Suppressor macrophage treated with lipopolysaccharide for 4 hours (primary cell): ENCODE results near the gene RADIL.
A peak's percentile ranks its signal among the peaks of the same experiment; 100 is the strongest.

Experiments
- DNase-seq: peaks from one replicate; pipeline ENCODE4 v3.0.0-alpha.2; 2020

RADIL gene

DNA sequence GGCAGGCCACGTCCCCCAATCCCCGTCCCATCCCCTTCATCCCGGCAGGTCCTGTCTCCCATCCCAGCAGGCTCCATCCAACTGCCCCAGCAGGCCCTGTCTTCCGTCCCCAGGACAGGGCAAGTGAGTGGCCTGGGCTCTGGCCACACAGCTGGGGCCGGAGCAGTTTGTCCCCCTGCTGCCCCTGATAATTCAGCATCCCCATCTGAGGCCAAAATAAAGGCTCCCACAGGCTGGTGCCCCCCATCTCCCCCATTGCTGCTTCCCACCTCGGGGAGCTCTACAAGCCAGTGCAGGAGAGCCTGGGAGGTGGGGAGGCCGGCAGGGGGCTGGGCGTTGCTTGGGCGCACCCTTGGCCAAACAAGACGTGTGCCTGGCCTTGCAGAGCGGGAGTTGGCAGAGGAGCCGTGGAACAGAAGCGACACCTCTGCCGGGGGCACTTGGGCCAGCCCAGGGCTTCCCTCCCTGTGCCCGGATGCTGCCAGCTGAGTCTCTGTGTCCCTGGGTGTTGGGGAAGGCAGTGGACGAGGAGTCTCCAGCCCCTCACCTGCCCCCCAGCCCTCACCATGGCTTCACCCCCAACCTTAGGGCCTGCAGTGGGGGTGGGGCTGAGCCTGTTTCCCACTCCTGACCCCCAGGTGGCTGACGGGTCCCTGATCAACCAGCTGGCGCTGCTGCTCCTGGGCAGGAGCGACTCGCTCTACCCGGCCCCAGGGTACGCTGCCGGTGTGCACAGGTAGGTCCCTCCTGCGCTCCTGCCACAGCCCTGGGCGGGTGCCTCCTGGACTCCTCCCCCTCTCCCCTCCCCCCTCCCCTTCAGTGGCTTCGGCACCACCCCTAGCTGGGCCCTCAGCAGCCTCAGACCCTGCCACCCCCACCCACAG, 94.1 kb downstream of the RADIL start:
- DNase-seq = no peak

- no peak for DNase-seq
Measured at GRCh38 chr7:4788627-4789189, 94.8 kb downstream of the RADIL start.

- DNase-seq = no peak
Measured at GRCh38 chr7:4787947-4788626, 95.4 kb downstream of the RADIL start.

- DNase-seq = no peak
Measured at GRCh38 chr7:4787541-4787940, 96.0 kb downstream of the RADIL start.

GRCh38 chr7:4786015-4786414, 97.5 kb downstream of the RADIL start:
- no peak for DNase-seq

- DNase-seq = no peak
Measured at GRCh38 chr7:4785371-4785770, 98.1 kb downstream of the RADIL start.

GRCh38 chr7:4784799-4785198, 98.7 kb downstream of the RADIL start:
- DNase-seq = no peak

- no peak for DNase-seq
Measured at GRCh38 chr7:4783762-4784351, 99.7 kb downstream of the RADIL start.

DNA sequence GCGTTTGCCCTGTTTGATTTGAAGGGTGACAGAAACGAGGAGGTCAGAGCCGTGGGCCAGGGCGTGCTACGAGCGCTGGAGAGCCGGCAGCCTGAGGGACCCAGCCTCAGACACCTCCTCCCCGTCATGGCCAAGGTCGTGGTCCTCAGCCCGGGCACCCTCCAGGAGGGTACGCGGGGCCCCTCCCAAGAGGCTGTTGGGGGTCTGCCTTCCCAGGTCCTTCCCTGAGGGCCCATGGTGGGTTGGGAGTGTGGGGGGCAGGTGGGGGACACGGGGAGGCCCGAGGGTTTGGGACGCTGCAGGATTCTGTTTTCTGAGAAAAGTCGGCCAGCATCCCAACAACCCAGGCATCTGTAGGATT, 100.2 kb downstream of the RADIL start:
- DNase-seq = no peak

DNA sequence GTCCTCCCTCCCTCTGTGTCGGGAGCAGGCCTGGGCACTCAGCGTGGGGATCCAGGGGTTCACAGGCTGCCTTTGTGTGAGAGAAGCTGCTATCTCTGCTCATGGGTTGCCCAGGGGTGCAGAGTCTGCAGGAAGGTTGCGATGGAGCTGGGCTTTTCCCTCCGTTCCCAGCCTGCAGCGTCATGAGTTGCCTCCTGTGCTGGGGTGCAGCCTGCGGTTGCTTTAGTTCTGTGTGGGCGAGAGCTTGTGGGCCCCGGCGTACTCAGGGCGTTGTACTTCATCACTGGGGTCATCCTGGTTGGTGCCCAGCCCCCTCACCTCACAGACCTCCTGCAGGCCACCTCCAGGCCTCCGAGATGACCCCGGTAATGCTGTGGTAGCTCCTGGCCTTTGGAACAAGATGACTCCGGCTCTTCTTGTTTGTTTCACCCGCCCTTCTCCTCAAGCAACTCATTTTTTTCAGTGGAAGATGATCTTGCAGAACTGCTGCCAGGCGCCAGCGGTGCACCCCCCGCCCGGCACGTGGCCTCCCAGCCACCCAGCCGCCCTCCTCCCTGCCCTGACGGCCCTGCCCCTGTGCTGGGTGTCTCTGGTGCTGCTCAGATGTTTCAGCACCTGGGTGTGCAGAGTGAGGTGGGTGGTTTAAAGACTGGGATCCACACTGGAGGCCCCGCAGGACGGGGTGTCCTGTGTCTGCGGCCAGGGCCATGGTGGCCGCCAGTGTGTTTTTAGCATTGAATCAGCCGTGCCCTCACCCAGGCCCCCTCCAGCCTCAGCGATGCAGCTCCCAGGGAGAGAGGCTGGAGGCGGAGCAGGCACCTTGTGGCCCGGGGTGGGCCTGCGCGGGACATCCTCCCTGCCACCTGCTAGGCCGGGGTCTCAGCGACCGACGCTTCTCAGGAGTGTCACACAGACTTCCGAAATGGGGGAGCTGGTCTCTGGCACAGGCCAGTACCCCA, 100.9 kb downstream of the RADIL start:
- no peak for DNase-seq

DNA sequence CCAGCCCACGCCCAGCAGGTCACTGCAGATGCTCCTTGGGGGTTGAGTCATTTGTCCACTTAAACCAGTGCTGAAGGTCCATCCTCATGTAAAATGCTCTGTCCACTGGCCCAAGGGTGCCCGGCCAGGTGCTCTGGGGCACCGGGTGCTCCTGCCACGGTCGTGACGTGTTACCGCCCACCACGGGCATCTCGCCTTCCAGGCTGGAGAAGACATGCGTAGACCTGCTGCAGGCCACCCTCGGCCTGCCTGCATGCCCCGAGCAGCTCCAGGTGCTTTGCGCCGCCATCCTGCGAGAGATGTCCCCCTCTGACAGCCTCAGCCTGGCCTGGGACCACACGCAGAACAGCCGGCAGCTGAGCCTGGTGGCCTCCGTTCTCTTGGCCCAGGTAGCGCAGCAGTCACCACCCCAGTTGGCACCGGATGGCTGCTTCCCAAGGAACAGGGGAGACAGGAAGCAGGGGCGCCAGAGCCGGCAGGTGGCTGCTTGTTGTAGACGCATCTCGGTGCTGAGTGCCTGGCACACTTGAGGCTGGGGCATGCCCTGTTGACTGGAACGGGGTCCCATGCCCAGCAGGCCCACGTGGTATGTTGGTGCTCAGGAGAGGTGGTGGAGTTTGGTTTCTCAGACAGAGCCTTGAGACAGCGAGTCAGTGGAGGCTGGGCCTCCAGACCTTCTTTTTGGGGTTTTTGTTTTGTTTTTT, 102.0 kb downstream of the RADIL start:
- DNase-seq = no peak

GRCh38 chr7:4779118-4779517, 104.4 kb downstream of the RADIL start:
- no peak for DNase-seq

- DNase-seq = peak; percentile 68
Measured at GRCh38 chr7:4775848-4776623, 107.5 kb downstream of the RADIL start.

GRCh38 chr7:4775250-4775847, 108.2 kb downstream of the RADIL start, which contains the start of gene AP5Z1:
TSS of gene AP5Z1 (plus strand) at chr7:4775623. CDS start at chr7:4775716, 93 bp downstream.
- peak; percentile 99 for DNase-seq

- peak; percentile 77 for DNase-seq
Measured at GRCh38 chr7:4774658-4775249, 108.8 kb downstream of the RADIL start.

DNA sequence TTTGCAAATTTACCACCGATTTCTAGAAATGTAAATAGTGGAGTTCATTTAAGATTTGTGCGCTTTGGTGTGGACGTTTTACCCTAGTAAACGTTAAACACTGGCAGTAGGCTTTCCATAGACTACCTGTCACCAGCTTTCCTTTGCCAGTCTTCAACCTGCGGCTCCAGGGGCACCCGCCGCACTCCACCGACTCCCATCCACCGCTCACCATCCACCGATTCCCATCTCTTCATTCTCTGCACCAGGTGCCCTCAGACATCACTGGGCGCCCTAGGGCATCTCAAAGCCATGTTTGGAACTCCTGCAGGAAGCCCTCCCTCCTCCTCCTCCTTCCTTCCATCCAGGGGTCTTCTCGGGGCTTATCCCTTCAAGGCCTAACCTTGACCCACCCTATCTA, 109.5 kb downstream of the RADIL start:
- no peak for DNase-seq

- no peak for DNase-seq
Measured at GRCh38 chr7:4772306-4772705, 111.2 kb downstream of the RADIL start.

DNA sequence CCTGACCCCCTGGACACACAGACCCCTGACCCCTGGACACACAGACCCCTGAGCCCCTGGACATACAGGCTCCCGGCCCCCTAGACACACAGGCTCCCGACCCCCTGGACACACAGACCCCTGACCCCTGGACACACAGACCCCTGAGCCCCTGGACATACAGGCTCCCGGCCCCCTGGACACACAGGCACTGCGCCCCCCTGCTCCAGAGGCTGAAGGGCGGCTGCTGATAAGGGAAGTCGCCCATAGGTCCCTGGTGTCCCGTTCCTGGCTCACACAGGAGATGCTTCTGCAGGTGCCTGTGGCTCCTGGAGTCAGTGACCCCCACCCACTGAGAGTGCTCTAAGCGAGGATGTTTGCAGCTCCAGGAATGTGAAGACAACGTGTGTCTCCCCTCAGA, 111.8 kb downstream of the RADIL start:
- no peak for DNase-seq

GRCh38 chr7:4770886-4771285, 112.6 kb downstream of the RADIL start:
- no peak for DNase-seq

DNA sequence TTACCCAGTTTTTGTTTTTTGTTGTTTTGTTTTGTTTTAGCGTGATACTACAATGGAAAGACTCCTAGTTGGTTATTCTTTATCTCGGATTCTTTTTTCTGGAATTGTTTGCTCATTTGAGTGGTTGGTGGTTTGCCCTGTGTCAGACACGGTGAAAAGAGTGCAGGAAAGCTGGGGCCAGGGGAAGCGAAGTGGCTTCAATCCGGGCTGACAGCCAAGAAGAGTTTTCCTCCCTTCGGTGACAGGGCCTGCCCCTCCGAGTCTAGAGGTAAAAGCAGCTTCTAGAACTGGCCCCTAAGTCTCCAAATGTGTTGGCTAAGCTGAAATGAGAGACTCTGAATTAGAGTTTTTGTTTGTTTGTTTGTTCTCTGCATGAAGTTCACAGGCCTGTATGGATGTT, 113.8 kb downstream of the RADIL start:
- no peak for DNase-seq
